GM12878 (cell line): ENCODE measurements around the gene SMARCB1.
A peak's percentile ranks its signal among the peaks of the same experiment; 100 is the strongest.

Experiments used
- CHD2 ChIP-seq: IDR thresholded peaks from 2 replicates; pipeline ENCODE4 v1.6.1; 2011; ENCODE audit warnings: low read depth, low read length, improper control_type of control experiment, borderline replicate concordance
- E2F4 ChIP-seq: IDR thresholded peaks from 2 replicates; pipeline ENCODE4 v1.6.1; 2012; ENCODE audit warnings: low read depth, low read length, improper control_type of control experiment
- EED ChIP-seq: sonication (generic); IDR thresholded peaks from 2 replicates; pipeline ENCODE4 v1.6.1; 2016; ENCODE audit warnings: antibody characterized with exemption, low read depth
- JUNB ChIP-seq: IDR thresholded peaks from 2 replicates; pipeline ENCODE4 v1.6.1; 2016; ENCODE audit warnings: antibody characterized with exemption, mild to moderate bottlenecking
- MTA3 ChIP-seq: IDR thresholded peaks from 2 replicates; pipeline ENCODE4 v1.6.1; 2012; ENCODE audit warnings: low read length, inconsistent platforms, borderline replicate concordance
- POLR2A ChIP-seq: IDR thresholded peaks from 2 replicates; pipeline ENCODE4 v1.6.1; 2011; ENCODE audit warnings: low read depth, mild to moderate bottlenecking, low read length
- TF ChIP-seq, protein P1 (sequence below): IDR thresholded peaks from 2 replicates; pipeline ENCODE4 v1.6.1; 2011; ENCODE audit warnings: borderline replicate concordance, low read depth, mild to moderate bottlenecking, moderate library complexity, low read length; ENCODE audit not compliant: insufficient read depth, poor library complexity, severe bottlenecking
- TF ChIP-seq, protein P2 (sequence below), 3 experiments: IDR thresholded peaks in 2 of 3; conservative IDR thresholded peaks in 1 of 3; 2 replicates each; pipeline ENCODE4 v1.5.1; 2011; ENCODE audit warnings: low read depth in 3 of 3, low read length in 3 of 3, mild to moderate bottlenecking in 3 of 3, control low read depth in 2 of 3, moderate library complexity in 2 of 3, inconsistent platforms in 1 of 3, mixed read lengths in 1 of 3; ENCODE audit not compliant: control insufficient read depth in 2 of 3, insufficient read depth in 1 of 3; ENCODE audit errors: extremely low read depth in 1 of 3

GRCh38 chr22:23803001-23803819, 16.4 kb downstream of the SMARCB1 start:
- TF ChIP-seq, protein P1, sequence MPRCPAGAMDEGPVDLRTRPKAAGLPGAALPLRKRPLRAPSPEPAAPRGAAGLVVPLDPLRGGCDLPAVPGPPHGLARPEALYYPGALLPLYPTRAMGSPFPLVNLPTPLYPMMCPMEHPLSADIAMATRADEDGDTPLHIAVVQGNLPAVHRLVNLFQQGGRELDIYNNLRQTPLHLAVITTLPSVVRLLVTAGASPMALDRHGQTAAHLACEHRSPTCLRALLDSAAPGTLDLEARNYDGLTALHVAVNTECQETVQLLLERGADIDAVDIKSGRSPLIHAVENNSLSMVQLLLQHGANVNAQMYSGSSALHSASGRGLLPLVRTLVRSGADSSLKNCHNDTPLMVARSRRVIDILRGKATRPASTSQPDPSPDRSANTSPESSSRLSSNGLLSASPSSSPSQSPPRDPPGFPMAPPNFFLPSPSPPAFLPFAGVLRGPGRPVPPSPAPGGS = no peak
- TF ChIP-seq JUNB (no peak), CHD2 (no peak), E2F4 (no peak), POLR2A (peak; percentile 83), MTA3 (no peak), EED (no peak)
- TF ChIP-seq, protein P2, sequence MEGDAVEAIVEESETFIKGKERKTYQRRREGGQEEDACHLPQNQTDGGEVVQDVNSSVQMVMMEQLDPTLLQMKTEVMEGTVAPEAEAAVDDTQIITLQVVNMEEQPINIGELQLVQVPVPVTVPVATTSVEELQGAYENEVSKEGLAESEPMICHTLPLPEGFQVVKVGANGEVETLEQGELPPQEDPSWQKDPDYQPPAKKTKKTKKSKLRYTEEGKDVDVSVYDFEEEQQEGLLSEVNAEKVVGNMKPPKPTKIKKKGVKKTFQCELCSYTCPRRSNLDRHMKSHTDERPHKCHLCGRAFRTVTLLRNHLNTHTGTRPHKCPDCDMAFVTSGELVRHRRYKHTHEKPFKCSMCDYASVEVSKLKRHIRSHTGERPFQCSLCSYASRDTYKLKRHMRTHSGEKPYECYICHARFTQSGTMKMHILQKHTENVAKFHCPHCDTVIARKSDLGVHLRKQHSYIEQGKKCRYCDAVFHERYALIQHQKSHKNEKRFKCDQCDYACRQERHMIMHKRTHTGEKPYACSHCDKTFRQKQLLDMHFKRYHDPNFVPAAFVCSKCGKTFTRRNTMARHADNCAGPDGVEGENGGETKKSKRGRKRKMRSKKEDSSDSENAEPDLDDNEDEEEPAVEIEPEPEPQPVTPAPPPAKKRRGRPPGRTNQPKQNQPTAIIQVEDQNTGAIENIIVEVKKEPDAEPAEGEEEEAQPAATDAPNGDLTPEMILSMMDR (IDR thresholded peaks at IDR 0.05 in 2 of 3, conservative IDR thresholded peaks at IDR 0.05 in 1 of 3; ENCODE audit: control insufficient read depth in 2 of 3, extremely low read depth in 1 of 3, insufficient read depth in 1 of 3, low read depth in 3 of 3, low read length in 3 of 3) = no peak
